Stimulated activated CD4-positive, alpha-beta T cell treated with anti-CD3 and anti-CD28 coated beads, Interleukin-1b, Interleukin-23, amount 100 ng/mL, for 1 hour (primary cell): Measurements from ENCODE around the gene PRKCH.

ENCODE experiments used
- DNase-seq, 2 donors: peaks; one replicate each; pipeline ENCODE4 v3.0.0-alpha.2; 2020; ENCODE audit warnings: low read depth in 2 of 2

PRKCH gene

DNA sequence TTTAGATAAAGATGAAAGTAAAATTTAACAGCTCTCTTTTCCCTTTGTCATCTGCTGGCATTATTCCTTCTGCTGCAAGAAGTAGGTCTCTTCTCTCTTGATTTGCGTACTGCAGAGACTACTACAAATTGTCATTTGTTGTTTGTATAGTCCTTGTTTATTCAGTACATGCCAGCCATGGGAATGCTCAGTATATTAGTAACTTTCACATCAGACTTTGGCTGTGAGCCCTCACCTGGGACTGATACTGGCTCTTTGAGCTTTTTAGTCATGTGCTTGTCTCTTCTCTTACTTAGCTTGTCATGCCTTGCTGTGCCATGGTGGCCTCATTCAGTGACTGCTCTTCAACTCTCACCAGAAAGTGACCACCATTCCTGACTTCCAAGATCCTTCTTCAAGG is 169.8 kb downstream of the PRKCH start:
- DNase-seq = no peak

DNA sequence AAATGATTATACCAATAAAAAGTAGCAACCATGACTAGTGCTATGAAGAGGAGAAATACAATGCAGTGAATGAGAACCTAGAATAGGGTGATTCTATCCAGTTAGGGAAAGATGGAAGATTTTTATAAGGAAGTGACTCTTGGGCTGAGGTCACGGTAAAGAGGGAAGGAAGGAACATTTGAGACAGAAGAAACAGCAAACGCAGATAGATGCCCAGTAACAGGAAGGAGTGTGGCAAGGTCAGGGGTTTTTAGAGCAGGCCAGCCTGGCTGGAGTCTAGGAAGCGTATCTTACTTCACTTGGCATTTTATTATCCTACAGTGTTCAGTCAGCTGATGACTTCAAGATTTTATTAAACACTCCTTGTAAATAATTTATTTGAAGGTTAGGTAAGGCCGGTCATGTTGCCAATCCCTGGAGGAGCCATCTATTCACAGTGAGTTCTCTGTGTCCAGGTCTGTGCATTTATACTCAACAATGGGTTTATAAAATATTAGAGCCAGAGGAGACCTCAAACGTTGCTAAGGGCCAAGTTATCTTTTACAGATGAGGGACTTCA is 170.6 kb downstream of the PRKCH start:
- no peak for DNase-seq

DNA sequence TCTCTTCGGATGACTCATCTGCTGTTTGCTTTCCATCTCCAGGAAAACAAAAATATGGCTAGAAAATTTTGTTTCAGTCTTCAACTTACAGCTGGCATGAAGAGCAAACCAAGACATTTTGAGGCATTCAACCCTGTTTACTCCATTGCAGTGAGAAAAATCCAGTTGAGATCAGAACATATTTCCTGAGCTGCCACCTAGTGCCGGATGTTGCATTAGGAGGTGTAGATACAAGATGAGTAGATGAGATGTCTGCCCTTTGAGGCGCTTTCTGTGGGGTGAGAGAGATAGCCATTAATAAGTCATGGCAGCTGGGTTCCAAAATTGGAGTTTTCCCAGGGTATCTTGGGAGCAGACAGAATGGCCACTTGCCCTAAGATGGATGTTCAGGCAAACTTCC is 171.1 kb downstream of the PRKCH start:
- DNase-seq = no peak

DNA sequence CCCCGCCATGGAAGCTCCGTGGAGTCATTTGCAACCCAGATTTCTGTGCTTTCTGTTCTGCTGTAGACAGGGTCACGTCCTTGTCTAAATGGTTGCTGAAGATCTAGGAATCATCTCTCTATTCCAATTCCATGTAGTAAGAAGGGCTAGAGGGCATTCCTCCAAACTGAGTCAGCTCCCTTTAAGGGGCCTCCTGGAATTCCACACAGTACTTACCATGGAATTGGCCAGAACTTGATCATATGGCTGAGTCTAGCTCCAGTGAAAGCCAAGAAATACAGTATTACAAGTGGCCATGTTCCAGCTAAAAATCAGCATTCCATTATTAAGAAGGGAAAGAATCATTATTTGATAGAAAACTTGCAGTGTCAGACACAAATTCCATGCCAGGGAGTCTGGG is 171.9 kb downstream of the PRKCH start:
- no peak for DNase-seq

DNA sequence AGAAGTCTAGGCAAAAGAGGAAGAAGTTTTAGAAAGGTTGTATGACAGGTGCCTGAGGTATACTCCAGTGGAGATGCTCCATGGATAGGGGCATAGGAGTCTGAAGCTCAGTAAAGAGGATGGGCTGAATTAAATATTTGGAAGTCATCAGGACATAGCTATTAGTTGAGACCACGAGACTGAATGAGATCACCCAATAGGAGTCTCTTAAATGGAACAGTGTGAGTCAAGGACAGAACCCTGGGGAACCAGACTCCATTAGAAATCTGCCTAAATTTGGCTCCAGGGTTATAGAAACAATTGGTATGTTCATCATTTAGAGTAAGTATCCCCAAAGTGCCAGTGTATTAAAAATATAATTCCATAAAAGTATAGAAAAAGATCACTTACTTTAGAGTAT is 172.6 kb downstream of the PRKCH start:
- no peak for DNase-seq

DNA sequence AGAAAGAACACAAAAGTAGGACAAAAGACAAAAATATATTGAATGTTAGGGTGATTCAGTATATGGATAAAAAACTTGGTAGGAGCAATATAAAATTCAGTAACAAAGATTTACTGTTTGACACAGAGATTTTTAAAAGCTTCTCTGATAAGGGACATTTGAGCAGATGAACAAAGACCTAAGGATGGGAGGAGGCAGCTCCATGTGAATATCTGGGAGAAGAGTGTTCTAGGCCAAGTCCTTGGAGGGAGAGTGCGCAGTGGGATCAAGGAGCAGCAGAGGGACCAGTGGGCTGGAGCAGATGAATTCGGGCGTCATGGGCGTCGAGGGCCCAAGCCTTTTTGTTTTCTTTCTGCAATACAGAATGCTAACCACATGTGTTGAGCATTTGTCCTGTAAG is 174.4 kb downstream of the PRKCH start:
- no peak for DNase-seq

DNA sequence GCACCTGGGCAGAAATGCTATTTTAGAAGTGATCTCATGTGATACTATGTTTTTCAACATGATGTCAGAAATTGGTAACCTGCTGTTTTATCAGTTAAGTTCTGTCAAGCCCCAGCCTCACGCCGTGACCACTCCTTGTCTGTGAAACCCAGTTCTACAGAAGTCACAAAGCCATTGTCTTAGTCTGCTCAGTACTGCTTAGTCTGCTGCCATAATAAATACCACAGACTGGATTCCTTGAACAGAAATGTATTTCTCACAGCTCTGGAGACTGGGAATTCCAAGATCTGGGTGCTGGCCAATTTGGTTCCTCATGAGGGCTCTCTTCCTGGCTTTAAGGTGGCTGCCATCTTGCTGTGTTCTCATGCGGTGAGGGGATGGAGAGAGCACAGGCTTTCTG is 176.9 kb downstream of the PRKCH start:
- DNase-seq = no peak

DNA sequence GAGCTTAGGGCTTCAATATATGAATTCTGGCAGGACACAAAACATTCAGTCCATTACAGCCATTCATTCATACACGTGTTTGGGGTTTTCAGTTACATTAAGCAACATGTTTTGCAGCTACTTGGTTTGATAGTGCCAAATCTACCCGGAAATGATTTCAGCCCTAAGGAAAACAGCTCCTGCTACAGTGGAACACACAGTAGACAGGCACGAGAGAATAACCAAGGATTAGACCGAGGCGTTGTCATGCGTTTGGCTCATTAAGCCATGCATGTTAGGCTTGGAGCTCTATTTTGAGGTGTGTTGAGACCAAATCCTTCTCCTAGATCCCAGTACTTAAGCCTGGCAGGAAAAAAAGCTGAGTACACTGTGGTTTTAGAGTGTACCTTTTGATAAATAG is 177.4 kb downstream of the PRKCH start:
- DNase-seq = no peak

DNA sequence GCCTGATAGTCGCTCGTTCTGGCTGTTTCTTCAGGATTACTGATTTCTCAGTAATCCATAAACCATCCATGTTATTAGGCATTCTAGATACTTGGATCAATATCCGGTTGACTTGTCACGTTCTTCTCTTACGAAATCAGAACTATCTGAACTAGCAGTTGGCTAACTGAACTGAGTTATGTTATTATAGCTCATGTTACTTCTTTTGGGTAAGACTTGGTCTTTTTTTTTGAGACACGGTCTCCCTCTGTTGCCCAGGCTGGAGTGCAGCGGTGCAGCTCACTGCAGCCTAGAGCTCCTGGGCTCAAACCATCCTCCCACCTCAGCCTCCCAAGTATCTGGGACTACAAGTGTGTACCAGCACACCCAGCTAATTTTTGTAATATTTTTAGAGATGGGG is 178.6 kb downstream of the PRKCH start:
- no peak for DNase-seq

DNA sequence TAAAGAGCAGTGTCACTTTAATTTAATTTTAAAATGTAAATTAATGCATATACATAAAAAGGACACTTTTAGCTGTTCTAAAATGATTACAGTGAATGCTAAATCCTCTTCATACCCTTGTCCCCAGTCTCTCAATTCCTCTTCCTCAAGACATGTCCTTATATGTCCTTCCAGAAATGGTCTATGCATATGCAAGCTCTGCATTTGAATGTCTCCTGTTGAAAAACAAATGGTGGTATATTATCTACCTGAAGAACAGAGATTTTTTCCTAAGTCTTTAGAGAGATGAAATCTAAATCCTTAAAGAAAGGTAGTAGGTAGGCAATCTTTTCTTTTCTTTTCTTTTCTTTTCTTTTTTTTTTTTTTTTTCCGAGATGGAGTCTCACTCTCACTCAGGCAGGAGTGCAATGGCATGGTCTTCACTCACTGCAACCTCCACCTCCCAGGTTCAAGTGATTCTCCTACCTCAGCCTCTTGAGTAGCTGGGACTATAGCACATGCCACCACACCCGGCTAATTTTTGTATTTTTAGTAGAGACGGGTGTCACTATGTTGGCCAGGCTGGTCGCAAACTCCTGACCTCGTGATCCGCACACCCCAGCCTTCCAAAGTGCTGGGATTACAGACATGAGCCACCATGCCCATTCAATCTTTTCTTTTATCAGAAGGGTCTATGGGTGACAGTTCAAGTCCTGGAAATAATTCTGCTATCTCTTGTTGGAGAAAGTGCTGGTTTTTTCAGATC is 180.5 kb downstream of the PRKCH start:
- no peak for DNase-seq

DNA sequence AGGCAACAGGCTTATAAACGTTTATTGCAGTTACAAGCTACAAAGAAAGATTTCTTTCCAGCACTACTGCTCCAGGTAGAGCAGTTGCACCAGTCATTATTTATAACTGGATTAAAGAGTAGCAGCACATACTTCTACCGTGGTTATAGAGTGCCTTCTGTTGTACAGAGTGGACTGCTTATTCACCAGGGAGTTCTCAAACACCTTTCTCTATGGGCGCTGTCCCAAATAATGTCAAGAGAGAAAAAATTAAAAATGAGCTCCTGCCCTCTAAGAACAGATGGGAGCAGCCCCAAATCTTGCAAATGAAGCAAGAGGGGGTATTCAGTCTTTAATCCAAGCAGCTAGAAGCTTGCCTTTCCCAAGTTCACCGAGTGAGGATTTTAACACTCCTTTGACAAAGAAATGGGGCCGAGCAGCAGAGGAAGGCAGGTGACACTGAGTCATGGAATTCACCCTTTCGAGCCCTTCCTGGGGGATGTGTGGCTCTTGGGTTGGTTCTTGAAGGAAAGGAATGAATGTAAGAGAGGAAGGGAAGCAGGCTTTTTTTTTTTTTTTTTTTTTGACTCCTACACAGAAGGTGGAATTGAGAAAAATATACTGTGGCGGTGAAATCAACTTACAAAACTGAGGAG is 181.2 kb downstream of the PRKCH start:
- no peak for DNase-seq

DNA sequence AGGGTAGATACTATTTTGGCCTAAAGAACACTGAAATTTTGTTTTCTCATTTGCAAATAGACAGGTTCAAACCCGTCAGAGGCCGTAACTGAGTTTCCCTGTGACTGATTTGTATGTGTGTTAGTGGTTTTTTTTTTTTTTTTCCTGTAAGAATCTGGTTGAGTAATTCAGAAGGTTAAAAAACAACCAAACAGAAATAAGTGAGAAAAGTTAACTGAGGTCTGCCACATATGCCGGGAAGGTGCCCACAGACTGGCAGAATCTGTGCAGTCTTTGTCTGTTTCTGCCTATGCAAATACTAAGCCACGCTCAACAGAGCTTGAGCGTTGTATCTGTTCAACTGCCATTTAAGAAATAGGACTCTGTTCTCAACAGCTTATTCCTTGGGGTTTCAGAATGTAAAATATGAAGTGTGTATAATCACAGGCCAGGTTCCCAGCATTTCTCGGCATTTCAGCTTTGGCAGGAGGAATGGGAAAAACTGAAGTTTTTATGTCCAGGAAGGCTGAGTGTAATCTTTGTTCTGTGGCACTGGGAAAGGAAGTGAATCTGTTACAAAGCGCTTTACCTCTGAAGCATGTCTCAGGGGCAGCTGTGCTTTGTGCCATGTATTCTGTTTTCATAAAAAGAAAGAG is 181.9 kb downstream of the PRKCH start:
- peak in 1 of 2 donors; percentile 29 for DNase-seq

DNA sequence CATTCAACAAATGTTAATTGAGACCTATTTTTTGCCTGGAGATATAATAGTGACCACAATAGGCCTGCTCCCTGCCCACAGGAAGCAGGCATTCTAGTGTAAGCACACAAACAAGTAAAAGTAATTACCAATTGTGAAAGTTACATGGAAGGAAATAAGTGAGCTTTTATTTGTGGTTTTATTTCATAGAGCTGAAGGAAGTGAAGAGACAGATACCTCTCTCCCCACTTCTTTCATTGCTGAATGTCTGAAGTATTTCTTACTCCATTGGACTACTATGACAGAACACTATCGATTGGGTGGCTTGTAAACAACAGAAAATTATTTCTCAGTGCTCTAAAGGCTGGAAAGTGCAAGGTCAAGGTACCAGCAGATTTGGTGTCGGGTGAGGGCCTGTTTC is 183.5 kb downstream of the PRKCH start:
- no peak for DNase-seq

DNA sequence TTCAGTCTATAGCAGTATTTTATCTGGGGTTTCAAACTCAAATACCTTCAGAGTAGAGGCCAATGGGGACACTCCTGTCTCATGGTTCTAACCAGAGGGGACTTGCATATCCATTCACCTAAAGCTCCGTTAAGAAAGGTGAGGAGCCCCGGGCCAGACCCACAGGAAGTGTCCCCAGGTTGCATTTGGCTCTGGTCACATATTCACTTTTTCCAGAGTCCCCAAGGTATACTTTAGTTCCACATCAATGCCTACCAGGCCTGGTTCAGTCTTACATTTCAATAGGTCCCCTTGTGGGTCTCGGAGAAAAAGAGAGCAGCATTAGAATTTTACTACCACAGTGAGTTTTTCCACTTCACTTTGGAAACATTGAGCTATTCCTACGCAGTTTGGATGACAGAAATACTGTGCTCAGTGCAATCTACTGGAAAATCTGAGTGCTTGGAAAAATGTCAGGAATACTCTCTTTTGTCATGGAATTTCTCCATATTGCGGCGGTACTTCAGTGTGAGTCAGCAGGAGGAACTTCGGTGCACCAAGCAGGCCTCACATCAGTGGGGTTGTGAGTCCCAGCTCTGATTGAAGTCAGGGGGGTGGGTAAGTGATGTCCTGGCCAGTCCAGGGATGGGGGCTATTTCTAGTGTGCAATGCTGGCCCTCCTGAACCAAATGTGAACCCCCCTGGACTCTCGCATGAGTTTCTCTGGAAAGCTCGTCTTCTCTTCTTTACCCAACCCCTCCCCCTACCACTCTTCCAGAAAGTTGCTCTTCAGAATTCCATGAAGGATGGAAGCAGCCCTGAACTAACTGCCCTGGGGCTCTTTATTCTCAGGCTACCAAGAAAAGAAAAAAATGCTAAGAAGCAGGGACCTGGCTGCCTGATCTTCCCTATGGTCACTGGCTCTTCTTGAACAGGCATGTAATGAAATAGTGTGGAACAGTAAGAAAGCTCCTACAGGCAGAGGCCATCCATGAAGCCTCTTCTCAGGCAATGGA is 184.7 kb downstream of the PRKCH start:
- no peak for DNase-seq

DNA sequence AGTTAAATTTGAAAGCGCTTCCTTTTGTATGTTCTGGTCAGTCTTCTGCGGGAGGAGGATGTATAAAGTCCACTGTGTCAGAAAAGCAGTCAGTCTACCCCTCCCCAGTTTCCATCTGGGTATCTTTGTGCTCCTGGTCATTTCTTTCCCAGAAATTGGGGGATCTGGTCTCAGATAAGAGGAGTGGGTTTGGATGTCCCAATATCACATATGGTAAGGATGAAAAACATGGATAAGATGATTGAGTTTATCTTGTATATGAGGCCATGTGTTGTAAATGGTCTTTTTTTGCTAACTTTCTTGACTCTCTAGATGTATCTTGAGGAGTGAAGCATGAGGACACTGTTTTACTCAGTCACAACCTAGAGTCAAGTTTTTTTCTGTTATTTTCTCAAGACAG is 187.1 kb downstream of the PRKCH start:
- no peak for DNase-seq

DNA sequence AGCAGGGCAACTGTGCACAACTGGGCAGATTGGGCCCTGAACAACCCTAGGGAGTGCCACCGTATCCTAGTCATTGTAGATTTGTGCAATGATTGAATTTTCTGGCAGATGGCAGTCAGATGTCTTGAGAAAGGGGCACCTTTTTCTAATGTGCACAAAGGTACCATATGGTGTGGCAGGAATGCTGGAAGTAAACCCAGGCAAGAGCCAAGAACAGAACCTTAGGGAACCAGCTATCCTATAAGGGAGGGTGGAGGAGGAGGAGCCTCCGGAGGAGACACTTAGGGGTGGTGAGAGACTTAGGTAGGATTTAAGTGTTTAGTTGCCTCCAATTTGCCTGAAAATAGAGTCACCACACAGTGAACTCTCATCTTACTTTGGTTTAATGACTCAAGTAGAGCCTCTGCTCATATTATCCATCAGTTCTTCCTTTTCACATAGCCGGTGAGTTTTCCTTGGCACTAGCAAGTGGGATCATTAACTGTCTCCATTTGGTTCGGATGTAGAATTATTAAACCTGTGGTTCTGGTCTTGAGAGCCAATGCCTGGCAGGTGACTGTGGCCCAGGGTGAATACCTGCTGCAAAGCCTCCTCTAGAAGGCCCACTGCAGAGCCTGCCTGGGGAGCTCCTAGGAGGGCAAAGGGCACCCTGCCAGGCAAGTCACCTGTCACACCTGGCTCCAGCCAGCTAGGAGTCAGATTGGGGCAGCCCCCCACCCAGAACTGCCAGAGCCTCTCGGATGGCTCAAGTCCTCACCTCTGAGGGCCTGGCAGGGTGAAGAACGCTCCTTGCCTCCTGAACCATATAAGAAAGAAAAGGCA is 189.6 kb downstream of the PRKCH start:
- DNase-seq = no peak

DNA sequence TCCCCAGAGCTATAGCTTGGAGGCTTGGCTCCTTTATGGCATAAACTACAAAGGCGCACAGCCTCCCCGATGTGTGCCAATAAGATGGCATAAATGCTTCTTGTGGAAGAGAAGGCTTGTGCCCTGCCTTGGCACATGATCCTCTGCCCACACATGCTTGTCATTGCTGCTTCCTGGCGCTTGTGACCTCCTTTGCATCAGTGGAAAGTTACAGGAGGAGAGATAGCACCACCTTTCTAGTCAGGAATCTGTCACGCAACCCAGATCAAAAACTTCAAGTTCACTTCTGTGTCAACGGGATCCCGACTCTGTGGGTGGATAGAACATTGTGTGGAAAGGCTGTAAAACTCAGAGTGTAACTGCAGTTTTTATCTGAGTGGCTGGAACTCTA is 190.2 kb downstream of the PRKCH start:
- DNase-seq = no peak

DNA sequence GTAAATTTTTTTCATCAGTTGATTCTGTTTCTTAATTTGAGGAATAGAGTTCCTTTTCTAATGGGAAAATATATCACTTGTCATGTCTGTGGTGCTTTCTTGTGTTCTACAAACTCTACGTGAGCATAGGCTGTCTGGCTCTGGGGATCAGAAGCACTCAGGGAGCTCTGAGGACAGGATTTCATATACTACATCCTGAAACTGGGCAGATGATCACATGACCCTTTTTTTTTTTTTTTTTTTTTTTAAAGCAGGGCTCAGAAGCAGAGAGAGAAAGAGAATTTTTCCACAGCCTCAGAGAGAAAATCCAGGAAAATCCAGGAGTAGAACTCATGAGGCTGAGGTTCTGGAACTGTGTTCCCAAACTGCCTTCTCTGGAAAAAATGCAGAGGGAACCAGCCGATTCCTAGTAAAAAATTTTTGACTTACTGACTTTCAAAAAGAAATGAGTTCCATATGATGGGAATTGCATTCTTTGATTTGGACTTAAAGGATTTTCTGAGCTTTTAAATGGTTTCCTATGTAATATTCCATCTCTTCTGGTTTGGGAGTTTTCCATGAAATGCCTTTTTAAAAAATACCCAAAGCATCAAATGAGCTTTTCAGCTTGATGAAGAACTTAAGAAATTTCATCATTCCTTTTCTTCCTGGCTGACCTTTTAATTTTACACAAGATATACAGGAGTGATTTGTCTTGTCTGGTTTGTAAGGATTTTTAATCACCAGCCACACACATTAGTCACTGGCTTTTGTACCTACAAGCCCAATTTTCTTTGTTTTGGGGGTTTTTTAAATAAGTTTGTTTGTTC is 190.9 kb downstream of the PRKCH start:
- DNase-seq = no peak

DNA sequence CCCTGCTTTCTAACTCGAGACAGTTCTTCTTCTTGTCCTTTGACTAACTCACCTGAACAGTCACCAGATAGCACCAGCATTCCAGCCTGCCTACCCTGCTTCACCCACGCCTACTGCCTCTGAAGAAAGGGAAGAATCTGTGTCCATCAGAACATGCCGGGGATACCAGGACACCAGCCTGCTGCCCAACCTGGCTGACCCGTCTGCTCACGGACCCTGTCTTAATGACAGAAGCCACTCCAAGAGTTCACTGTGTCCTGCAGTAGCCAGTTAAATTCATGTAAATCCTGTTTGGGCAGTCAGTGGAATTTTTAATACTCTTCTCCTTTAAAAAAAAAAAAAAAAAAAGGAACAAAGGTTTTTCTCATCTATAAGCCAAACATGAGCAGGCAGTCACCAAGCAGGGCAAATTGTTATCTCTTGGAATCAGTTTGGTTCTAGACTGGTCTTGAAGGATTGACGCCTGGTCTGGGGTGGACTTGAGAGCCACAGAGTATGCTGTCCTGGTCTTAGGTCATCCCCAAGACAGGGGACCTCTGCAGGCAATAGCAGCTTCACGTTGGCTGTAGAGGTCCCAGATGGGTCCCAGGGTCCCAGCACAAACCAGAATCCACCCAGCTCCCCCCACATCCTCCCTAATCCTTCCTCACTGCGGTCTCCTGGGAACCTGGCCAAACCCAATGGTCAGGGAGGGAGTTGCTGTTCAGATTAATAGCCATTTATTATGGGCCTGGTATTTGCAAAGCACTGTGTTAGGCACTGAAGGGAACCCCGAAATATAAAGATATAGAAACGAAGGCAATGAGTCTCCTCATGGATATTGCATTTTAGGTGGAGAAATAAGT is 192.8 kb downstream of the PRKCH start:
- no peak for DNase-seq
